ENCODE results near the gene DNAH14.

DNA sequence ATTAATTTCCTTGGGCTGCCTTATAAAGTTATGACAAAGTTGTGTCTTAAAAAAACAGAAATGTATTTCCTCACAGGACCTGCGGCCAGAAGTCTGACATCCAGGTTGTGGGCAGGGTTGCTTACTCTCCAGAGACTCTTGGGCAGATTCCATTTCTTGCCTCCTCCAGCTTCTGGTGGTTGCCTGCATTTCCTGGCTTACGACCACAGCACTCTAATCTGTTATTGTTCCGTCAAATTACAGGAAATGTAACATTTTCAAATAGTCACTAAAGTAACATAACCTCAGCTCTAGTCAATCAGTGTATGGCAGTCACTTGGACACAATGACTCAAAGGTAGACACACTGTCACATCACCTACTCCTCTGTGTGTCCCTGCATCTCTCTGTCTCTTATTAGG lies 226.8 kb downstream of the DNAH14 start:
- TF ChIP-seq, protein P1, sequence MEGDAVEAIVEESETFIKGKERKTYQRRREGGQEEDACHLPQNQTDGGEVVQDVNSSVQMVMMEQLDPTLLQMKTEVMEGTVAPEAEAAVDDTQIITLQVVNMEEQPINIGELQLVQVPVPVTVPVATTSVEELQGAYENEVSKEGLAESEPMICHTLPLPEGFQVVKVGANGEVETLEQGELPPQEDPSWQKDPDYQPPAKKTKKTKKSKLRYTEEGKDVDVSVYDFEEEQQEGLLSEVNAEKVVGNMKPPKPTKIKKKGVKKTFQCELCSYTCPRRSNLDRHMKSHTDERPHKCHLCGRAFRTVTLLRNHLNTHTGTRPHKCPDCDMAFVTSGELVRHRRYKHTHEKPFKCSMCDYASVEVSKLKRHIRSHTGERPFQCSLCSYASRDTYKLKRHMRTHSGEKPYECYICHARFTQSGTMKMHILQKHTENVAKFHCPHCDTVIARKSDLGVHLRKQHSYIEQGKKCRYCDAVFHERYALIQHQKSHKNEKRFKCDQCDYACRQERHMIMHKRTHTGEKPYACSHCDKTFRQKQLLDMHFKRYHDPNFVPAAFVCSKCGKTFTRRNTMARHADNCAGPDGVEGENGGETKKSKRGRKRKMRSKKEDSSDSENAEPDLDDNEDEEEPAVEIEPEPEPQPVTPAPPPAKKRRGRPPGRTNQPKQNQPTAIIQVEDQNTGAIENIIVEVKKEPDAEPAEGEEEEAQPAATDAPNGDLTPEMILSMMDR (IDR thresholded peaks at IDR 0.05) = no peak
- TF ChIP-seq POLR2A (IDR thresholded peaks at IDR 0.05; ENCODE audit: low read length) = no peak
- no peak for TF ChIP-seq POLR2AphosphoS2 (conservative IDR thresholded peaks at IDR 0.05; ENCODE audit: low read length)
- TF ChIP-seq RCOR1 (IDR thresholded peaks at IDR 0.05; ENCODE audit: low read depth, low read length) = no peak
- no peak for TF ChIP-seq ZC3H11A (IDR thresholded peaks at IDR 0.05)
- TF ChIP-seq CBX2 (IDR thresholded peaks at IDR 0.05; ENCODE audit: borderline replicate concordance, low read depth) = no peak
- TF ChIP-seq MAFK (IDR thresholded peaks at IDR 0.05; ENCODE audit: partially characterized antibody) = no peak
- TF ChIP-seq RNF2 (IDR thresholded peaks at IDR 0.05; ENCODE audit: borderline replicate concordance, low read depth) = no peak
- no peak for TF ChIP-seq RAD21 (conservative IDR thresholded peaks at IDR 0.05 in 1 of 2, IDR thresholded peaks at IDR 0.05 in 1 of 2)
- TF ChIP-seq CHD2 (IDR thresholded peaks at IDR 0.05; ENCODE audit: low read length, partially characterized antibody) = no peak

All from A549 (cell line).